ENCODE results near the gene SLC1A7. TPM values are rescaled to one million over a fixed set of nuclear protein-coding genes. Genes with fewer than 3 reads are reported as not detected.

Gene SLC1A7
- total and polyA plus RNA-seq, 2 experiments from 2014 or later: not detected

DNA sequence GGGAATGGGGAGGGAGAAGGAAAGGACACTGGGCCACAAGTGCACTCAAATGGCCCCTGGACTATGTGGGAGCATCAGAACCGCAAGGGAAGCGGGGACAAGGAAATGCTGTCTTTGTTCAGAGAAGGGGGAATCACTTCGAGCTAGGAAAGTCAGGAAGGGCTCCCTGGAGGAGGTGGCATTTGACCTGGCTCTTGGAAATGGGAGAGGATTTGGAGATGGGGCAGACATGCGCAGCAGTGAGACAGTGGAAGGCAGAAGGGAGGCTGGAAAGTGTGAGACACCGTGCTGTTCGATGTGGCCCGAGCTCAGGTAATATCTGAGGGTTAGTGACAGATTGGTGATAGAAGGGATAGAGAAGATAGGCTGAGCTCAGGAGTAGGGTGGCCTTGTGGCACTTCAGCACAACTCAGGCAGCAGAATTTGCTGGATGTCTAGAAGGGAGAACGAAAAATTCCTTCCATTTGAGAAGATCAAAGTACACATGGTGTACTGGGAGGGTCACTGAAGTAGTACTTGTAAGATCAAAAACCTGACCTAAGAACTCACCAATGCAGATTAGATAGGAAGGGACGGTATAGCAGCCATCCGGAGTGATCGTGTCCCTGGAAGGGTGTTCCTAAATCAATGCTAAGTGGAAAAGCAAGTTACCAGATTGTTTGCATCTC is 25.4 kb downstream of the SLC1A7 start:
- H3K36me3 Mint-ChIP-seq (ENCODE audit: low read depth): no peaks in the 10 kb centered on the region; the same call in 2 of the 3 replicates
- DNase-seq (ENCODE audit: low spot score) (no peak), ATAC-seq (no peak)
- Histone ChIP-seq H3F3A (replicated peaks; ENCODE audit: low read depth) (no peaks in the 10 kb centered on the region), H3K4me1 (ENCODE audit: insufficient read depth) (peaks cover 10% of the 10 kb centered on the region), H2AFZ (peak overlapping the region; percentile 97), H4K20me1 (replicated peaks; ENCODE audit: insufficient read depth) (no peaks in the 10 kb centered on the region), H3K4me2 (no peak overlapping the region), H3K36me3 (ENCODE audit: insufficient read depth) (no peaks in the 10 kb centered on the region), H3K9me2 (ENCODE audit: insufficient read depth) (no peaks in the 10 kb centered on the region), H3K79me2 (replicated peaks; ENCODE audit: insufficient read depth) (no peaks in the 10 kb centered on the region), H3K4me3 (no peak overlapping the region), H3K27me3 (ENCODE audit: insufficient read depth) (no peaks in the 10 kb centered on the region), H3K27ac (ENCODE audit: low read depth) (no peak overlapping the region)
- TF ChIP-seq EZH2phosphoT487 (IDR thresholded peaks at IDR 0.05; ENCODE audit: unreplicated experiment) (no peak), ZNF462 (CRISPR knock-in tag; IDR thresholded peaks at IDR 0.05) (no peak)
- H3K27me3 Mint-ChIP-seq (ENCODE audit: insufficient read depth, low read depth, poor library complexity): peaks cover 13% of the 10 kb centered on the region
- peaks cover 42% of the 10 kb centered on the region for H3K4me1 Mint-ChIP-seq
- H3K27ac Mint-ChIP-seq: no peak overlapping the region
- H3K9me3 Mint-ChIP-seq: 0 out of 3 replicates have a peak, but pooled peaks cover 5% of the 10 kb centered on the region
- no peak overlapping the region for H3K4me3 Mint-ChIP-seq

DNA sequence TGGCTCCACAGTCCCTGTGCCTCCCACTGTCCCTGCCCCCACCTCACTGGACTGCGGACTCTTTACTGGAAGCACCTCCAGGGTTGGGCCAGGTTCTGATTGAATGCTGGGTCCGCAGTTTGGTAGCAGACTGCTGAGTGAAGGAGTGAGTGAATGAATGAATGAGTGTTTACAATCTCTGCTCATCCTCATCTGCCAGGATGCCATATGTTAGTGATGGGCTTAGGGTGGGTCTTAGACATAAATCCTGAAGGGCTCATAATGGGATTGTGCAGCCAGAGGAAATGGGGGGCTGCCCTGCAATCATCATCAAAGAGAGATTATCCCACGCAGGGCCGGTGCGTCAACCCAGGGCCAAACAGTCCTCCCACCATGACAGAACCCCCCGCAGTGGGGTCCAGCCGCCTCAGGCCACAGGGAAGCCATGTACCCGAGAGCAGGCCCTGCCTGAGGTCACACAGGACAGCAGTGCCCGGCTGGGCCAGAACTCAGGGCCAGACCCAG is 26.1 kb downstream of the SLC1A7 start:
- H3K4me1 ChIP-seq (ENCODE audit: insufficient read depth): peaks cover 10% of the 10 kb centered on the region
- no peak overlapping the region for H3K4me3 ChIP-seq
- no peaks in the 10 kb centered on the region for H3K36me3 ChIP-seq (ENCODE audit: insufficient read depth)
- DNase-seq (ENCODE audit: low spot score) (no peak), ATAC-seq (no peak)
- H2AFZ ChIP-seq: peak overlapping the region; percentile 97
- no peaks in the 10 kb centered on the region for H3K79me2 ChIP-seq (replicated peaks; ENCODE audit: insufficient read depth)
- no peaks in the 10 kb centered on the region for H4K20me1 ChIP-seq (replicated peaks; ENCODE audit: insufficient read depth)
- peaks cover 15% of the 10 kb centered on the region for H3K27me3 Mint-ChIP-seq (ENCODE audit: insufficient read depth, low read depth, poor library complexity)
- no peak overlapping the region for H3K4me3 Mint-ChIP-seq
- no peaks in the 10 kb centered on the region for H3K9me2 ChIP-seq (ENCODE audit: insufficient read depth)
- H3K9me3 Mint-ChIP-seq: 0 out of 3 replicates have a peak, but pooled peaks cover 5% of the 10 kb centered on the region
- no peak overlapping the region for H3K4me2 ChIP-seq
- no peaks in the 10 kb centered on the region; the same call in 2 of the 3 replicates for H3K36me3 Mint-ChIP-seq (ENCODE audit: low read depth)
- peaks cover 39% of the 10 kb centered on the region for H3K4me1 Mint-ChIP-seq
- no peak overlapping the region for H3K27ac Mint-ChIP-seq
- no peaks in the 10 kb centered on the region for H3K27me3 ChIP-seq (ENCODE audit: insufficient read depth)
- H3F3A ChIP-seq (replicated peaks; ENCODE audit: low read depth): no peaks in the 10 kb centered on the region
- H3K27ac ChIP-seq (ENCODE audit: low read depth): no peak overlapping the region
- TF ChIP-seq, protein P1, sequence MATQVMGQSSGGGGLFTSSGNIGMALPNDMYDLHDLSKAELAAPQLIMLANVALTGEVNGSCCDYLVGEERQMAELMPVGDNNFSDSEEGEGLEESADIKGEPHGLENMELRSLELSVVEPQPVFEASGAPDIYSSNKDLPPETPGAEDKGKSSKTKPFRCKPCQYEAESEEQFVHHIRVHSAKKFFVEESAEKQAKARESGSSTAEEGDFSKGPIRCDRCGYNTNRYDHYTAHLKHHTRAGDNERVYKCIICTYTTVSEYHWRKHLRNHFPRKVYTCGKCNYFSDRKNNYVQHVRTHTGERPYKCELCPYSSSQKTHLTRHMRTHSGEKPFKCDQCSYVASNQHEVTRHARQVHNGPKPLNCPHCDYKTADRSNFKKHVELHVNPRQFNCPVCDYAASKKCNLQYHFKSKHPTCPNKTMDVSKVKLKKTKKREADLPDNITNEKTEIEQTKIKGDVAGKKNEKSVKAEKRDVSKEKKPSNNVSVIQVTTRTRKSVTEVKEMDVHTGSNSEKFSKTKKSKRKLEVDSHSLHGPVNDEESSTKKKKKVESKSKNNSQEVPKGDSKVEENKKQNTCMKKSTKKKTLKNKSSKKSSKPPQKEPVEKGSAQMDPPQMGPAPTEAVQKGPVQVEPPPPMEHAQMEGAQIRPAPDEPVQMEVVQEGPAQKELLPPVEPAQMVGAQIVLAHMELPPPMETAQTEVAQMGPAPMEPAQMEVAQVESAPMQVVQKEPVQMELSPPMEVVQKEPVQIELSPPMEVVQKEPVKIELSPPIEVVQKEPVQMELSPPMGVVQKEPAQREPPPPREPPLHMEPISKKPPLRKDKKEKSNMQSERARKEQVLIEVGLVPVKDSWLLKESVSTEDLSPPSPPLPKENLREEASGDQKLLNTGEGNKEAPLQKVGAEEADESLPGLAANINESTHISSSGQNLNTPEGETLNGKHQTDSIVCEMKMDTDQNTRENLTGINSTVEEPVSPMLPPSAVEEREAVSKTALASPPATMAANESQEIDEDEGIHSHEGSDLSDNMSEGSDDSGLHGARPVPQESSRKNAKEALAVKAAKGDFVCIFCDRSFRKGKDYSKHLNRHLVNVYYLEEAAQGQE (IDR thresholded peaks at IDR 0.05; ENCODE audit: unreplicated experiment): no peak
- TF ChIP-seq EZH2phosphoT487 (IDR thresholded peaks at IDR 0.05; ENCODE audit: unreplicated experiment) (no peak), STAT1 (IDR thresholded peaks at IDR 0.05; ENCODE audit: unreplicated experiment) (no peak), CTCF (conservative IDR thresholded peaks at IDR 0.05; ENCODE audit: low read depth in 2 of 2) (no peak), CREB1 (CRISPR knock-in tag; IDR thresholded peaks at IDR 0.05; ENCODE audit: low read depth) (no peak), JUNB (IDR thresholded peaks at IDR 0.05; ENCODE audit: unreplicated experiment) (no peak)
